Chondrocyte (in vitro differentiated cells): Measurements from ENCODE around the gene MED26. TPM values are rescaled to one million over a fixed set of nuclear protein-coding genes. Genes with fewer than 3 reads are reported as not detected.

ENCODE experiments used
- DNase-seq: peaks from one replicate; pipeline ENCODE4 v3.0.0; 2021; ENCODE audit warnings: mixed read lengths, low spot score
- H3K27ac Mint-ChIP-seq: one replicate; pipeline ENCODE4 v1.8.0; 2021; ENCODE audit warnings: mild to moderate bottlenecking, moderate library complexity, mixed read lengths; ENCODE audit not compliant: unreplicated experiment
- H3K27me3 Mint-ChIP-seq: 2 replicates; pipeline ENCODE4 v1.8.0; 2021; ENCODE audit warnings: low read depth, mixed read lengths
- H3K36me3 Mint-ChIP-seq: 2 replicates; pipeline ENCODE4 v1.8.0; 2021; ENCODE audit warnings: low read depth, mixed read lengths
- H3K4me1 Mint-ChIP-seq: 2 replicates; pipeline ENCODE4 v1.8.0; 2021; ENCODE audit warnings: low read depth, mild to moderate bottlenecking, mixed read lengths
- H3K4me3 Mint-ChIP-seq: one replicate; pipeline ENCODE4 v1.8.0; 2021; ENCODE audit warnings: mild to moderate bottlenecking, moderate library complexity, mixed read lengths; ENCODE audit not compliant: unreplicated experiment
- H3K9me3 Mint-ChIP-seq: 2 replicates; pipeline ENCODE4 v1.8.0; 2021; ENCODE audit warnings: low read depth, mixed read lengths
- CTCF ChIP-seq: fragments of 200-600 bp; sonication (generic); IDR thresholded peaks from 2 replicates; pipeline ENCODE4 v1.5.0; 2021; ENCODE audit warnings: antibody characterized with exemption, mild to moderate bottlenecking, moderate library complexity
- total RNA-seq: library from RNA; stranded (reverse); gene quantifications from 3 replicates; pipeline ENCODE4 v1.2.1, GENCODE V29; 2021

Gene MED26
- total RNA-seq, 1 donor from 2014 or later, result 8.7 TPM

- no peaks in the 10 kb centered on the region for H3K36me3 Mint-ChIP-seq
- H3K27me3 Mint-ChIP-seq, result no peaks in the 10 kb centered on the region
- TF ChIP-seq CTCF, result no peak
- H3K9me3 Mint-ChIP-seq, result no peaks in the 10 kb centered on the region
- peaks cover 18% of the 10 kb centered on the region for H3K4me1 Mint-ChIP-seq
- no peak overlapping the region for H3K27ac Mint-ChIP-seq
- H3K4me3 Mint-ChIP-seq, result no peak overlapping the region
- DNase-seq, result no peak
These were observed 31.6 kb downstream of the MED26 start for GRCh38 chr19:16596399-16596798.

GRCh38 chr19:16595097-16595496 is 32.9 kb downstream of the MED26 start:
- no peak overlapping the region for H3K4me3 Mint-ChIP-seq
- no peaks in the 10 kb centered on the region for H3K9me3 Mint-ChIP-seq
- H3K27ac Mint-ChIP-seq, result no peak overlapping the region
- no peaks in the 10 kb centered on the region for H3K27me3 Mint-ChIP-seq
- no peaks in the 10 kb centered on the region for H3K36me3 Mint-ChIP-seq
- H3K4me1 Mint-ChIP-seq, result peaks cover 19% of the 10 kb centered on the region
- TF ChIP-seq CTCF, result no peak
- no peak for DNase-seq

GRCh38 chr19:16594681-16595091 is 33.3 kb downstream of the MED26 start:
- H3K9me3 Mint-ChIP-seq, result no peaks in the 10 kb centered on the region
- peaks cover 23% of the 10 kb centered on the region for H3K4me1 Mint-ChIP-seq
- no peaks in the 10 kb centered on the region for H3K27me3 Mint-ChIP-seq
- no peak for DNase-seq
- no peak overlapping the region for H3K27ac Mint-ChIP-seq
- no peak overlapping the region for H3K4me3 Mint-ChIP-seq
- H3K36me3 Mint-ChIP-seq, result no peaks in the 10 kb centered on the region
- no peak for TF ChIP-seq CTCF

GRCh38 chr19:16594131-16594586 is 33.8 kb downstream of the MED26 start:
- DNase-seq, result no peak
- H3K27me3 Mint-ChIP-seq, result no peaks in the 10 kb centered on the region
- H3K4me1 Mint-ChIP-seq, result peaks cover 29% of the 10 kb centered on the region
- H3K36me3 Mint-ChIP-seq, result no peaks in the 10 kb centered on the region
- H3K9me3 Mint-ChIP-seq, result no peaks in the 10 kb centered on the region
- no peak overlapping the region for H3K27ac Mint-ChIP-seq
- no peak overlapping the region for H3K4me3 Mint-ChIP-seq
- no peak for TF ChIP-seq CTCF

- Mint-ChIP-seq H3K27ac (no peak overlapping the region), H3K36me3 (no peaks in the 10 kb centered on the region), H3K4me3 (no peak overlapping the region), H3K27me3 (no peaks in the 10 kb centered on the region), H3K4me1 (peaks cover 33% of the 10 kb centered on the region), H3K9me3 (no peaks in the 10 kb centered on the region)
- no peak for TF ChIP-seq CTCF
- DNase-seq, result no peak
These were observed 34.8 kb downstream of the MED26 start for GRCh38 chr19:16593181-16593580.
